SK-N-SH (cell line): ENCODE results near the gene DGCR2. TPM values are rescaled to one million over a fixed set of nuclear protein-coding genes. Genes with fewer than 3 reads are reported as not detected.

ENCODE experiments used
- CTCF ChIA-PET: fragments of 300-600, 350-600 bp; formaldehyde crosslinking; extraction: SDS; loops from one replicate; lab custom pipeline; 2021; lab: Yijun Ruan, JAX
- POLR2A ChIA-PET: fragments of 350-600 bp; sonication (Branson Sonifier 250); formaldehyde crosslinking; extraction: SDS; loops from one replicate; lab custom pipeline; 2020; ENCODE audit warnings: antibody characterized with exemption, inconsistent platforms; lab: Yijun Ruan, JAX
- DNase-seq: peaks from one replicate; pipeline ENCODE4 v3.0.0; 2012
- H2AFZ ChIP-seq: fragments of 200-600 bp; sonication (generic); 2 replicates; pipeline ENCODE4 v1.8.1; 2016; ENCODE audit warnings: antibody characterized with exemption, mild to moderate bottlenecking, low read depth
- H3F3A ChIP-seq: fragments of 200-600 bp; sonication (generic); replicated peaks from 2 replicates; pipeline ENCODE3; 2016; ENCODE audit warnings: antibody characterized with exemption, mild to moderate bottlenecking; ENCODE audit not compliant: insufficient read depth
- H3K27ac ChIP-seq, 2 experiments: fragments of 200-500 bp in 1 of 2; fragments of 200-600 bp in 1 of 2; sonication (Bioruptor generic) in 1 of 2; sonication (generic), shearing (Covaris generic) in 1 of 2; 2 replicates each; pipeline versions ENCODE4 v1.5.1 to v1.6.1; 2014 to 2016; ENCODE audit warnings: low read depth in 2 of 2, inconsistent platforms in 1 of 2, low read length in 1 of 2, mild to moderate bottlenecking in 1 of 2, mixed read lengths in 1 of 2
- H3K27me3 ChIP-seq: fragments of 200-600 bp; sonication (generic), shearing (Covaris generic); 2 replicates; pipeline ENCODE4 v1.6.1; 2016; ENCODE audit warnings: mixed run types; ENCODE audit not compliant: insufficient read depth
- H3K36me3 ChIP-seq, 2 experiments: fragments of 200-500 bp in 1 of 2; fragments of 200-600 bp in 1 of 2; sonication (Bioruptor generic) in 1 of 2; sonication (generic) in 1 of 2; replicated peaks in 1 of 2; 2 replicates each; pipeline versions ENCODE3 to v1.5.1; 2014 to 2016; ENCODE audit warnings: low read length in 1 of 2, mild to moderate bottlenecking in 1 of 2; ENCODE audit not compliant: insufficient read depth in 2 of 2, control insufficient read depth in 1 of 2
- H3K4me1 ChIP-seq, 2 experiments: fragments of 200-500 bp in 1 of 2; fragments of 200-600 bp in 1 of 2; sonication (Bioruptor generic) in 1 of 2; sonication (generic), shearing (Covaris generic) in 1 of 2; 2 replicates each; pipeline versions ENCODE4 v1.5.1 to v1.6.1; 2014 to 2016; ENCODE audit warnings: low read depth in 1 of 2, low read length in 1 of 2, mixed run types in 1 of 2; ENCODE audit not compliant: insufficient read depth in 2 of 2, control insufficient read depth in 1 of 2
- H3K4me2 ChIP-seq: fragments of 200-600 bp; sonication (generic), shearing (Covaris generic); 2 replicates; pipeline ENCODE4 v1.6.1; 2017; ENCODE audit warnings: mixed run types
- H3K4me3 ChIP-seq, 2 experiments: fragments of 200-500 bp in 1 of 2; fragments of 200-600 bp in 1 of 2; sonication (Bioruptor generic) in 1 of 2; sonication (generic), shearing (Covaris generic) in 1 of 2; 2 replicates each; pipeline versions ENCODE4 v1.5.1 to v1.8.1; 2014 to 2016; ENCODE audit warnings: low read depth in 2 of 2, inconsistent platforms in 1 of 2, low read length in 1 of 2, mild to moderate bottlenecking in 1 of 2, mixed read lengths in 1 of 2, moderate library complexity in 1 of 2
- H3K79me2 ChIP-seq: fragments of 200-600 bp; sonication (generic); 2 replicates; pipeline ENCODE4 v1.8.1; 2017; ENCODE audit warnings: mild to moderate bottlenecking; ENCODE audit not compliant: insufficient read depth
- H3K9ac ChIP-seq: fragments of 200-600 bp; sonication (generic); 2 replicates; pipeline ENCODE4 v1.6.1; 2017; ENCODE audit warnings: mixed run types
- H3K9me2 ChIP-seq: fragments of 200-600 bp; sonication (generic); 2 replicates; pipeline ENCODE4 v1.6.1; 2017; ENCODE audit warnings: mixed run types
- H3K9me3 ChIP-seq: fragments of 200-600 bp; sonication (generic); 2 replicates; pipeline ENCODE4 v1.6.1; 2017; ENCODE audit warnings: mixed run types, mild to moderate bottlenecking, moderate library complexity
- H4K20me1 ChIP-seq: fragments of 200-600 bp; sonication (generic); 2 replicates; pipeline ENCODE4 v1.6.1; 2017; ENCODE audit warnings: mild to moderate bottlenecking, mixed run types; ENCODE audit not compliant: insufficient read depth
- EP300 ChIP-seq, 2 experiments: IDR thresholded peaks; 2 replicates each; pipeline versions ENCODE4 v1.4.0 to v1.6.1; 2012; ENCODE audit warnings: borderline replicate concordance in 1 of 2, low read depth in 1 of 2, low read length in 1 of 2
- GATA2 ChIP-seq: sonication (generic); formaldehyde crosslinking; IDR thresholded peaks from 2 replicates; pipeline ENCODE4 v1.5.0; 2020; ENCODE audit warnings: mild to moderate bottlenecking, missing genetic modification reagents
- NFIC ChIP-seq: IDR thresholded peaks from 2 replicates; pipeline ENCODE4 v1.4.0; 2012; ENCODE audit warnings: borderline replicate concordance
- RCOR1 ChIP-seq: fragments of 150-350 bp; IDR thresholded peaks from 2 replicates; pipeline ENCODE4 v1.6.1; 2017; ENCODE audit warnings: antibody characterized with exemption, low read length
- WGBS: methylation state at CpG from one replicate; pipeline ENCODE4 v1.1.6; 2017; ENCODE audit warnings: low lambda C conversion rate; 5-methylcytosine and 5-hydroxymethylcytosine counted together
- polyA plus RNA-seq, 3 experiments: library from polyadenylated mRNA; depleted of rRNA; stranded (reverse); fragments of >200 nt; gene quantifications; 2 replicates each; pipeline ENCODE4 v1.2.3, GENCODE V29; 2012
- TF ChIP-seq, protein P1 (sequence below): fragments of 200-600 bp; sonication (generic); IDR thresholded peaks from 2 replicates; pipeline ENCODE4 v1.6.1; 2017; ENCODE audit warnings: antibody characterized with exemption, mild to moderate bottlenecking, moderate library complexity

The DGCR2 gene
- polyA plus RNA-seq, 1 of the 3 experiments (the other 2 are of a cell fraction): 30.4 TPM

DNA sequence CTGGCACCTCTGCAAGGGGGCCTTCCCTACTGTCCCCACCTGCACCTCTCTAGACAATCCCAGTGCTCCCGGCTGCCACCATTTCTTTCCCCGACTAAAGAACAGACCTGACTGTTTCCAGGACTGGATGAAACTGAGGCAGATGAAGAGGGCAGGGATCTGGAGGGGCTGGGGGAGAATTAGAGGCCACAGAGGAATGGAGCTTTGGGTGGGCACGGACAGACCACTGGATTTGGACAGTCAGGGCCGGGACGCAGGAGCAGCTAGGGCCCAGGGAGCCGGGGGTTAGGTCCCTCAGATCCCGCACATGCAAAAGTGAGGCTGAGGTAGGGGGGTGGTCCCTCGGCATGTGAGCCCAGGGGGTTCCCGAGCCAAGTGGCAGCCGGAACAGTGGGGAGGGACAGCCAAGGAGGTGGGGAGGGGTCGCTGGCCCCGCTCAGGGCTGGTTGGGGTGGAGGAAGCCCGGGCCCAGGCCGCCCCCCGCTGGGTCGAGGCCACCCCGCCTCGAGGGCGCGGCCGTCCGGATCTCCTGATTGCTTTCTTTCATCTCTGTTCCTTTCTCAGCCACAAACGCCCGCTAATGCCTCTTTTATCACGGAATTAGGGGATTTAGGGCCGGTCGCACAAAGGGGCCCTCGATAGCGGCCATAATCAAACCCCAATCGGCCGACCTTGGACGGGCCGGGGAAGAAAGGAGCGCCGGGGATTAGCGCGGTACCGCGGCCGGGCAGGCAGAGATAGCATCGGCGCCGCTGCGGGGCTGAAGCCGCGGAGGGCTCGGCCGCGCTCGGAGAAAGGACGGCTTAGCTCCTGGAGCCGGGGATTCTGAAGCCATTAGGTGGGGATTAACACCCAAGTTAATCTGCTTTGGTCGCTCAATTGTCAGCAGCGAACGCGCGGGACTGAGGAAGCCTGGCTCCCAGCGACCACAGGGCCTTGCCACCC, 47.1 kb upstream of the DGCR2 start:
- 21% methylated on average over 31 of the region's 58 CpGs for WGBS
- Histone ChIP-seq H3K4me1 (peaks cover 15 to 32% of the 10 kb centered on the region in 2 experiments), H3K9me3 (no peaks in the 10 kb centered on the region), H3K27ac (no peak overlapping the region), H3F3A (no peaks in the 10 kb centered on the region), H3K4me3 (peak overlapping the region in 1 of 2 experiments; percentile 21; a peak in 1 of 4 replicates), H4K20me1 (0 out of 2 replicates have a peak, but pooled peaks cover 6% of the 10 kb centered on the region), H3K79me2 (peaks cover 29% of the 10 kb centered on the region), H3K36me3 (no peaks in the 10 kb centered on the region), H3K9me2 (no peaks in the 10 kb centered on the region), H2AFZ (peak overlapping the region; percentile 59; the same call in 1 of the 2 replicates), H3K27me3 (peaks cover 39% of the 10 kb centered on the region), H3K4me2 (no peak overlapping the region), H3K9ac (no peak overlapping the region)
- CTCF ChIA-PET: interaction anchor here (1.2 to 1.8 kb wide), 3 partner anchors 10 to 510 kb away, joined by 3 to 7 read pairs (median 4); partner anchors contain the start of gene ESS2
- TF ChIP-seq NFIC (no peak), GATA2 (CRISPR knock-in tag) (0 out of 2 replicates have a peak, but pooled peaks have one; percentile 7)
- POLR2A ChIA-PET: no interaction called here
- DNase-seq: peak; percentile 60

DNA sequence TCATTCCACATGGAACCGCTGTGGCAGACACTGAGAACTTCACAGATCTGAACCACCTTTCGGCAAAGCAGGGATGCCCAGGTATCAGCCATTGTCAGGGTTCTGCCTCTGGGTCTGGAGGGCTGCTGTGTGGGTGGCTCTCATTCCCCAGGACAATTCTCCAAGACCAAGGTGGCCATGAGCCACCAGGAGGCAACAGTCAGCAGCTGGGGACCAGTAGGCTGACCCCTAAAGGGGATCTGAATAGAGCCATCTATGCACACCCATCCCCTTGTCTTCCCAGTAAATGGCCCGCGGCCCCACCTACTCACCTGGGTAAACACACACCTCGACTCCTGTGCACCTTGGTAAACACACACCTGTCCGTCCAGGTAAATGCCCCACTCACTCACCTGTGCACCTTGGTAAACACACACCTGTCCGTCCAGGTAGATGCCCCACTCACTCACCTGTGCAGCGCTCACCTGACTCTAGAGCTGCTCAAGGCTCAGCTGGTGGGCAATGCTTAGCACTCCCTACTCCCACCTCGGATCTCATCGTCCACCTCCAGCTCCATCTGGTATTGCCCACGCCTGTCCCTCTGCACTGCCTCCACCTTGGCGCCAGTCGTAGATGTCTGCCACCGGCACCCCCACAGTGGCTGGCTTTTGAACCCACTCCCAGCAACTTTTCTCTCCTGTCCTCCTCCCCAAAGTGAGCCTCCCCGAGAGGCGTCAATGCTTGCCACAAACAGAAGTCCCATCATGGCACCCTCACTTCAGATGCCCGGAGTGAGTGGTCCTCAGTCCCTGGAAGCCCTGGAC, 46.1 kb upstream of the DGCR2 start:
- Histone ChIP-seq H3K27ac (no peak overlapping the region), H2AFZ (no peak overlapping the region), H3K4me2 (no peak overlapping the region), H3K36me3 (no peaks in the 10 kb centered on the region), H4K20me1 (no peaks in the 10 kb centered on the region), H3K9me3 (no peaks in the 10 kb centered on the region), H3K9me2 (no peaks in the 10 kb centered on the region), H3K9ac (no peak overlapping the region), H3K4me1 (peaks cover 9 to 22% of the 10 kb centered on the region in 2 experiments), H3K79me2 (peaks cover 19% of the 10 kb centered on the region), H3F3A (no peaks in the 10 kb centered on the region), H3K27me3 (peaks cover 39% of the 10 kb centered on the region), H3K4me3 (no peak overlapping the region)
- no peak for TF ChIP-seq EP300 (IDR thresholded peaks at IDR 0.05; ENCODE audit: borderline replicate concordance in 1 of 2, low read depth in 1 of 2, low read length in 1 of 2)
- TF ChIP-seq RCOR1: no peak
- TF ChIP-seq, protein P1, sequence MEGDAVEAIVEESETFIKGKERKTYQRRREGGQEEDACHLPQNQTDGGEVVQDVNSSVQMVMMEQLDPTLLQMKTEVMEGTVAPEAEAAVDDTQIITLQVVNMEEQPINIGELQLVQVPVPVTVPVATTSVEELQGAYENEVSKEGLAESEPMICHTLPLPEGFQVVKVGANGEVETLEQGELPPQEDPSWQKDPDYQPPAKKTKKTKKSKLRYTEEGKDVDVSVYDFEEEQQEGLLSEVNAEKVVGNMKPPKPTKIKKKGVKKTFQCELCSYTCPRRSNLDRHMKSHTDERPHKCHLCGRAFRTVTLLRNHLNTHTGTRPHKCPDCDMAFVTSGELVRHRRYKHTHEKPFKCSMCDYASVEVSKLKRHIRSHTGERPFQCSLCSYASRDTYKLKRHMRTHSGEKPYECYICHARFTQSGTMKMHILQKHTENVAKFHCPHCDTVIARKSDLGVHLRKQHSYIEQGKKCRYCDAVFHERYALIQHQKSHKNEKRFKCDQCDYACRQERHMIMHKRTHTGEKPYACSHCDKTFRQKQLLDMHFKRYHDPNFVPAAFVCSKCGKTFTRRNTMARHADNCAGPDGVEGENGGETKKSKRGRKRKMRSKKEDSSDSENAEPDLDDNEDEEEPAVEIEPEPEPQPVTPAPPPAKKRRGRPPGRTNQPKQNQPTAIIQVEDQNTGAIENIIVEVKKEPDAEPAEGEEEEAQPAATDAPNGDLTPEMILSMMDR: peak; percentile 13; the same call in 1 of the 2 replicates
- 38% methylated on average over 15 of the region's 17 CpGs for WGBS
- CTCF ChIA-PET: interaction anchor here (1.1 to 2.8 kb wide), 3 partner anchors 11 to 511 kb away, joined by 4 to 10 read pairs (median 4); partner anchors contain the start of gene ESS2
- no peak for DNase-seq
- POLR2A ChIA-PET: no interaction called here
